NOMO-1 (cell line): ENCODE data around the gene RHCE.
"Not testable (repeated sequence)": the region's sequence is repeated elsewhere in the genome, so short reads cannot be mapped to it uniquely, and the experiment has no call there.

ENCODE experiments used
- DNase-seq, 2 experiments: peaks; one replicate each; lab custom pipeline; 2025; ENCODE audit not compliant: unreplicated experiment in 2 of 2; lab: John Stamatoyannopoulos, UW

RHCE gene

DNA sequence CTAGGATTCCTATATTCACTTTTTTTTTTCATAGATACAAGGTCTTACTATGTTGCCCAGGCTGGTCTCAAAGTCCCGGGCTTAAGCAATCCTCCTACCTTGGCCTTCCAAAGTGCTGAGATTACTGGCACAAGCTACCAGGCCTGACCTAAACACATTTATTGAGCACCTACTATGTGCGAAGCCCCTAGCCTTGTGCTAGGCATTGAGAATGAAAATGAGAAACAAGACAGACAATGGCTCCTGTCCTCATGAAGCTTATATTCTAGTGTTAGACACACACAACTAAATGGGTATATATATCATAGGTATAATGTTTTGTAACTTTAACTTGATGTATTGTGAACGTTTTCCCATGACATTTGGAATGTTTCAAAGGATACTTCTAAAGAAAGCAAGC, 71.0 kb downstream of the RHCE start:
- DNase-seq: no peak

DNA sequence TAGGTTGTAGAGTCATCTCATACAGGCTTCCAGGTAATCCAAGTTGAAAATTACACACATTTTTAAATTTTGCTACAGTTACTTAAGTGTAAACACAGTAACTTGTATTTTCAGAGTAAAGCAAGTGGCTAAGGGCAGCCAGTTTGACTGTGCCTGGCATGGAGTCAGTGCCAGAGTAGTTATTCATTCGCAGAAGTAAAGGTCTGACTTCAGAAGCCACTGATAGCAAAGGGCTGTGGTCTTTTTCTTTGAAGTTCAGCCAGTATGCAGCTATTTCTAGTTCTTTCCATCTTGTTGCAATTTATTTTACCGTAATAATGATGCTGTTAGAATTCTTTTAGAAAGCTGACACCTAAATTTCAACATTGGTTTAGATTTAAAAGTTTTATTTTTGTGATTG, 73.1 kb downstream of the RHCE start:
- DNase-seq: no peak

DNA sequence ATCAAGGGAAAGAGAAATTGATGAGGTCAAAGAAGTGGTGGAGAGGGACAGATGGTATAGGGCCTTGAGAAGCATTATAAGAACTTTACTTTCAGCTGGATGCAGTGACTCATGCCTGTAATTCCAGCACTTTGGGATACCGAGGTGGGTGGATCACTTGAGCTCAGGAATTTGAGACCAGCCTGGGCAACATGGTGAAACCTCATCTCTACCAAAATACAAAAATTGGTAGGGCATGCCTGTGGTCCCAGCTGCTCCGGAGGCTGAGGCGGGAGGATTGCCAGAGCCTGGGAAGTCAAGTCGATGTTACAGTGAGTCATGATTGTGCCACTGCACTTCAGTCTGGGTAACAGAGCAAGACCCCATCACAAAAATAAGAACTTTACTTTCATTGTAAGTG, 76.8 kb downstream of the RHCE start:
- no peak for DNase-seq

DNA sequence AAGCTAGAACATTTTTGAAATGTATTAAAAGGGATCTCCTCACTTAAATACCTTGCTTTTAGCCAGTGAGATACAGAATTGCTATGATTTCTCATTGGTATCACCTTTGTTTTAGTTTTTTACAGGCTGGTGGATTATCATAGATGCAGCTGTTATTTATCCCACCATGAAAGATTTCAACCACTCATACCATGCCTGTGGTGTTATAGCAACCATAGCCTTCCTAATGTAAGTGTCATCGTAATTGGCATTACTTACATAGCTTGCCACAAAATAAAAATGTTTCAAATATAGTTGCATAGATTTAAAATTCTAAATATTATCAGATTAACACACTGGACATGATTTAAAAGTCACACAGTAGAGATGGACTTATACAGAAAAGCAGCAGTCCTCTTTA, 77.8 kb downstream of the RHCE start:
- DNase-seq: no peak

DNA sequence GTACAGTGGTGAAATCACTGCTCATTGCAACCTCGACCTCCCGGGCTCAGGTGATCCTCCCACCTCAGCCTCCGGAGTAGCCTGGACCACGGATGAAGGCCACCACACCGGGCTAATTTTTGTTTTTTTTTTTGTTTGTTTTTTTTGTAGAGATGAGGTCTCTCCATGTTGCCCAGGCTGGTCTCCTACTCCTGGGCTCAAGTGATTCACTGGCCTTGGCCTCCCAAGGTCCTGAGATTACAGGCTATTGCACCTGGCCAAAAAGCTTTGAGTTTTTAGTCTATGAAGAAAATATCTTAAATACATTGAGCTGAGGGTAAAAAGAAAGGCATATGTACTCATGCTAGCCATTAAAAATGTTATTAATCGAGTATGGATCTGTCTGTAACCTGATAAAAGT, 78.9 kb downstream of the RHCE start:
- no peak for DNase-seq

DNA sequence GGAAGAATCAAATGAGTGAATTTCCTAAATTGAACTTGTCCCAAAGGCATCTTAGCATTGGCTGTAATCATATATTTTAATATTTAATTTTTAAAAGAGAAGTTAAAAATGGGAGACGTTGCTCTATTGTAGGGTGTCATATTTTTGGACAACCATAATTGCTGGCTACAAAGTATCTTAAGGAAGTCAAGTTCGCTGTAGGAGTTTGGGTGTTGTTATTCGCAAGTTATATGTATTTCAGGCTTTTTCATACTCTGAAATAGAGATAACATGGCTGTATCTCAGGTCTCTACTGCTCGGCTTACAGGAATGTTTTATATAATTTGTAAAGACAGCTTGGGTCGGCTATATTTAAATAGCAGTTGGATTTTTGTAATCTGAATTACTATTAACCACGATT, 81.6 kb downstream of the RHCE start:
- peak in 1 of 2 experiments; percentile 66 for DNase-seq

DNA sequence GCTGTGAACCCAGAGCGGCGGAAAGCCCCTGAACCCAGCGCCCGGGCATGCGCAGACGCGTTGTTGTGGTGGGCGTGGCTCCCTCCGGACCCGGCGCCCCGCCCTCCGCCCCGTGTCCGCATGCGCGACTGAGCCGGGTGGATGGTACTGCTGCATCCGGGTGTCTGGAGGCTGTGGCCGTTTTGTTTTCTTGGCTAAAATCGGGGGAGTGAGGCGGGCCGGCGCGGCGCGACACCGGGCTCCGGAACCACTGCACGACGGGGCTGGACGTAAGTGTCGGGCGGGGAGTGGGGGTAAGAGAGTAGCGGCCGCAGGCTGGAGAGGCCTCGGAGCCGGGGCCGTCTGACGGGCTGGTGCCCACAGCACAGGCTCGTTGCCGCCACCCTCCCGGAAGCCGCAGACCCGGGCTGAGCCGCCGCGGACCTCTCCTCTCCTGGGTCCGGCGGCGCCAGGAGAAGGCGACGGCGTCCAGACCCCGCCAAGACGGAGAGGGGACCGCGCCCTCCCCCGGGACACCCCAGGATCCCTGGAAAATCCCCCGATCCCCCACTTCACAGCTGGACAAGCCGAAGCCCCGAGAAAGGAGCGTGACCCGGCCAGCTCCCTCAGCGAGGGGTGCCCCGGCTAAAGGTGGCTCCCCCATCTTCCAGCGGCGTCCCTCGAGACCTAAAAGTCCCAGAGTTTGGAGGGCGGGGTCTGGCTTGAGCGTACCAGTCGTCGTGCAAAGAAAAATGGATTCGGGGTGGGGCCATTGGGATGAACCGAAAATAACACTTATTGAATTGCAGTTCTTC, 82.2 kb downstream of the RHCE start, which contains the start of gene TMEM50A:
TMEM50A (plus strand) TSS at position 147 of the 794 bp plus-strand sequence. CDS start 2,153 bp downstream, outside the sequence.
- DNase-seq: peak; percentile 66 to 75

DNA sequence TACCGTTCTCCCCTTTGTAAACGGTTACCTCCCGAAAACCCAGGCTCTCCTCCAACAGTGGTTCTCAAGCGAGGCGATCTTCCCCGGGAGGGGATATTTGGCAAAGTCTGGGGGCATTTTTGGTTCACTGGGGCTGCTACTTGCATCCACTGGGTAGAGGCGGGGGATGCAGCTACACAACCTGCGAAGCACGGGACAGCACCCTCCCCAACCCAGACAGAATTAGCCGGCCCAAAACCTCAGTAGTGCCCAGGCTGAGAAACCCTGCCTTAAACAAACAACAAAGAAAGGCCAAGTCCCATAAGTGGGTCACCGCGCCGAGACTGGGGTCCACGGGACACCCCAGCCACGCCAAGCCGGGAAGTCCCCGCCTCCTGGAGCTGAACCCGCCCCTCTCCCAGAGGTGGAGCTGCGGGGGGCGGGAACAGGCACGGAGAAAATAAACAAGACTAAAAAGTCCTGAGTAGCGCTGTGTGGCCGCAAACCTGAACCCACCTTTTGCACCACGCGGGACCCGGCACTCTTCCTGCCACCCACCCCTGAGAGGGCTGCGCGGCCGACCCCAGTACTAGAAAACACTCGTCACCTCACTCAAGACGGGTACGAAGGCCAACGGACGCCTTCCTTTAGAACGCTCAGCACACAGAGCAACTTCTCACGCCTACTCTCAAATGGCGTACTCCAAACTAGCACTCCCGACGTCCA, 83.0 kb downstream of the RHCE start:
- not testable (repeated sequence) for DNase-seq

DNA sequence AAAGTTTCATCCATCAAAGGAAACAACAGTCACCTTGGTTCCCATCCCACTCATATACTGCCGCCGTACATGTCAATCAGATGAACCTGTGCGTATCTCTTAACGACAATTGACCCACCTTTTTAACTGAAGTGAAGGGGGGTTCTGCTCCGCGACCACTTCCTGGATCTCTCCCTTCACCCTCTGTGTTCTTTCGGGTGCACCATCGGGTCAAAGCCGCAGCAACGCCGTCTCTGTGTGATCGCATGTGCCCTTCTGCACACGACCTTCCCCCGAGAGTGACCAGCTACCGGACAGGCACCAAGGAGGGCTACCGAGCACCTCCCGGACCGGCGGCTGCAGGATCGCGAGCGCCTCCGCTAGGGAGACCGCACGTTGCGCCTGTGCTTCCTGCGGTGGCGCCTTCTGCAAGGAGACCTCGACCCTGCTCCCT, 83.7 kb downstream of the RHCE start:
- not testable (repeated sequence) for DNase-seq

DNA sequence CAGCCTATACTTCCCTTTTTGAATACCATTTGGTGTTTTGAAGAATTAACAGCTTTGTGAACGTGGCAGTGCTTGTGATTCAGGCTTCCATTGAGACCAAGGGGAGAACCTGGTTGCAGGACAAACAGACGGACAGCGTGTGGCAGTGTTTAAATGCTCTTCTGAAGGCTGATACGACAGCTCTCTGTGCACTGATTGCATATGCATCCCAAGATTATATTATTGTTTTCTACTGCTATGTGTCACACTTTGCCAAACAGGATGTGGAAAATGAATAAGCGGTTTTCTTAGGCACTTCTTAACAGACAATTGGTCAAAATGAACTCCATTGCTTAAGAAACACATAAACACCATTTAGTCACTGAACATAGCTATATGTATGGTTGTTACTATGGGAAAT, 90.7 kb downstream of the RHCE start:
- peak in 1 of 2 experiments; percentile 28 for DNase-seq

DNA sequence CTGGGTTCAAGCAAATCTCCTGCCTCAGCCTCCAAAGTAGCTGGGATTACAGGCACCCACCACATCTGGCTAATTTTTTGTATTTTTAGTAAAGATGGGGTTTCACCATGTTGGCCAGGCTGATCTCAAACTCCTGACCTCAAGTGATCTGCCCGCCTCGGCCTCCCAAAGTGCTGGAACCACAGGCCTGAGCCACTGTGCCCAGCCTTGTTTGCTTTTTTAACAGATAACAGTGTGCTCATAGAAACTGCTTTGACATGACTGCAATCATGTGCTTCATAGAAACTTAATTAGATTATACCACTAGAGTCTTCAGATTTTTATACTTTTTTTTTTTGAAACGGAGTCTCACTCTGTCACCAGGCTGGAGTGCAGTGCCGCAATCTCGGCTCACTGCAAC, 91.3 kb downstream of the RHCE start:
- DNase-seq: not testable (repeated sequence)

DNA sequence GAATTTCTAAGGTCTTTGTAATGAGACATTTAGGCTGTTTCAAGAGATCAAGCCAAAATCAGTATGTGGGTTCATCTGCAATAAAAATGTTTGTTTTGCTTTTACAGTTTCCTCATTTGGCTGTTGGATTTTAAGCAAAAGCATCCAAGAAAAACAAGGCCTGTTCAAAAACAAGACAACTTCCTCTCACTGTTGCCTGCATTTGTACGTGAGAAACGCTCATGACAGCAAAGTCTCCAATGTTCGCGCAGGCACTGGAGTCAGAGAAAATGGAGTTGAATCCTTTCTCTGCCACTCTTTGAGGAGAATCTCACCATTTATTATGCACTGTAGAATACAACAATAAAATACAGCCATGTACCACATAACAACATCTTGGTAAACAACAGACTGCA, 91.8 kb downstream of the RHCE start:
- not testable (repeated sequence) for DNase-seq

DNA sequence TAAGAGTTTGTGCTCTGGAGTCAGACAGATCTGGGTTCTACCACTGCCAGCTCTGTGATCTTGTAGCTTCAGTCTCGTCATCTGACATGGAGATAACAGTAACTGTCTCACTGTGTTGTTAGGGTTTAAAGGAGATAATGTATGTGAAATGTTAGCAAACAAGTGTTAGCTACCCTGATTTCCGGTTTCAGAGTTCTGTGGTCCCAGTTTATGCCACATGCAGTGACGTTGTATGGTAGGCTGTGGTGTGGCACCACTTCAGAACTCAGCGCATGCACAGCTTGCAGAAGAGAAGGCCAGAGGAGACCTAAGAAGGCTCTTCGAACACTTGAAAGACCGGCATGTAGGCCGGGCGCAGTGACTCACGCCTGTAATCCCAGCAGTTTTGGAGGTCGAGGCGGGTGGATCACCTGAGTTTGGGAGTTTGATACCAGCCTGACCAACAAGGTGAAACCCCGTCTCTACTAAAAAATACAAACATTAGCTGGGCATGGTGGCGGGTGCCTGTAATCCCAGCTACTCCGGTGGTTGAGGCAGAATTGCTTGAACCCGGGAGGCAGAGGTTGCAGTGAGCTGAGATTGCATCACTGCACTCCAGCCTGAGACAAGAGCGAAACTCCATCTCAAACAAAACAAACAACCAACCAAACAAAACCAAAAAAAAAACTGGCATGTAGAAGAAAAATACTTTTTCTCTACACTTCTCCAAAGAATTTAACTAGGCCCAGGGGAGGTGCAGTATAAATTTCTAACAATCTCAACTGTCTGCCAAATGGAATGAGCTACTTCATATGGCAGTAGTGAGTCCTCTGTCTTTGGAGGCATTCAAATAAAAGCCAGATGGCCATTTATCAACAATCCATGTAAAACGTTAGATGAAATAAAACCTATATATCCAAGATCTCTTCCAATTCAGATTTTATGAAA, 92.5 kb downstream of the RHCE start:
- DNase-seq: not testable (repeated sequence)

DNA sequence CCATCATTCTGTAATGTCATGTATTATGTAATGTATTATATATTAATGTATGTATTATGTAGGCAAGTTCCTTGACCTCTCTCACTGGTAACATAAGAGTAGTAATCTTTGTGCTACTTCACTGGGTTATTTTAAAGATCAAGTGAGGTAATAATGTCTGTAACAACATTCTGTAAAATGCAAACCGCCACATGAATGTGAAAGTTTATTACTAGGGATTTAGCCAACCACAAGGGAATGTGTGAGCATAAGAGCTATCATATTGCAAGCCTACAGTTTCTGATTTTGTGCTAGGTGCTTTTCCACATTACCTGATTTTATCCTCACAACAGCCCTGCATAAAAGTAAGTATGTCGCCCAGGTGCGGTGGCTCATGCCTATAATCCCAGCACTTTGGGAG, 96.2 kb downstream of the RHCE start:
- DNase-seq: not testable (repeated sequence)

DNA sequence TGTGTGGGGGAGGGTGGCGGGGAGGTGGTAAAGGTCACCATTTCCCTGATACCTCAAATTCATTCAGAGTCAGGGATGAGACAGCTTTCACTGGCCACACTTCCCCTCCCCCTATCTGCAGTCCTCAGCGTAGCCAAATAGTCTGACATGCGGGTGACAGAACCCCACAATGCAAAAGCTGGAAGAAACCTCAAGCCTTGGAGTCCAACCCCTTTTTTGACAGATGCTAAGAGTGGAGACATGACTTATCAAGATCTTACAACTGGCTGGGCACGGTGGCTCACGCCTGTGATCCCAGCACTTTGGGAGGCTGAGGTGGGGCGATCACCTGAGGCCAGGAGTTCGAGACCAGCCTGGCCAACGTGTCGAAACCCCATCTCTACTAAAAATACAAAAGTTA, 98.5 kb downstream of the RHCE start:
- DNase-seq: not testable (repeated sequence)

DNA sequence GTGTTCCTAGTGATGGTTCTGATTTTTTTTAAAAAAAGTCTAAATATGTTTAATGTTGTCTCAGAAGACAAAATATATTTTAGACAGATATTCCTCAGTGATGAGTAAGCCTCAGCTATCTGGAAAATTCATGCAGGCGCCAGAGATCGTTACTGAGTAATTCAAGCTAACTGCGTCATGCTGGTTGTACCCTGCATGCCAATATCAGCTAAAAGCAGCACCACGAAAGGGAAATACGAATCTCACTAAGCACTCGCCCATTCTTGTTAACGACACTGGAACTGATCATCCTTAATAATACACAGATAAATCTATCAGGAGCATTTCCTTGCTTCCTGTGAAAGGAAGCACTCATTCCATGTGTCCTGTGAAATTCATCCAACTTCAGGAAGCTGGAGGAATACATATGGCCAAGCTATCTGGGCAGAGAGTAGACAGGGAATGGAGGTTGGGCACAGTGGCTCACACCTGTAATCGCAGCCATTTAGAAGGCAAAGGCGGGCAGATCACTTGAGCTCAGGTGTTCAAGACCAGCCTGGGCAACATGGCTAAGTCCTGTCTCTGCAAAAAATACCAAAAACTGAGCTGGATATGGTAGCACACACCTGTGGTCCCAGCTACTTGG, 100.2 kb downstream of the RHCE start:
- DNase-seq: not testable (repeated sequence)

DNA sequence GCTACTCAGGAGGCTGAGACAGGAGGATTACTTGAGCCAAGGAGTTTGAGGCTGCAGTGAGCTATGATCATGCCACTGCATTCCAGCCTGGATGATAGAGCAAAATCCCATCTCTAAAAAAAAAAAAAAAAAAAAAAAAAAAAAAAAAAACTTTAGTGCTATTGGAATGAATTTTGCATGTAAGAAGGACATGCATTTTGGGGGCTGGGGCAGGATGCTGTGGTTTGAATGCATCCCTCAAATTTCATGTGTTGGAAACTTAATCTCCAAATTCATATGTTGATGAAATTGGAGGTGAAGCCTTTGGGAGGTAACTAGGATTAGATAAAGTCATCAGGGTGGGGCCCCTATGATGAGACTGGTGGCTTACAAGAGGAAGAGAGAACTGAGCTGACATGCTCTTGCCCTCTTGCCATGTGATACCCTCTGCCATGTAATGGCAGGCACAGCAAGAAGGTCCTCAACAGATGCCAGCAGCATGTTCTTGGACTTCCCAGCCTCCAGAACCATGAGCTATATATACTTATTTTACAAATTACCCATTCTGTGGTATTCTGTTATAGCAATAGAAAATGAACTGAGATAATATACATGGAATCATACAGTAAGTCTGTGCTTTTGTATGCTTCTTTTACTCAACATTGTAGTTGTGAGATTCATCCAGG, 107.7 kb downstream of the RHCE start:
- DNase-seq: not testable (repeated sequence)
